Smooth muscle cell (in vitro differentiated cells): Measurements from ENCODE around the gene FGFR2. TPM values are rescaled to one million over a fixed set of nuclear protein-coding genes. Genes with fewer than 3 reads are reported as not detected.

Source experiments
- DNase-seq: peaks from one replicate; lab custom pipeline; 2025; ENCODE audit not compliant: unreplicated experiment; lab: John Stamatoyannopoulos, UW
- H2AFZ ChIP-seq: fragments of 200-600 bp; sonication (generic); 2 replicates; pipeline ENCODE4 v1.6.0; 2016; ENCODE audit warnings: antibody characterized with exemption, low read depth, mild to moderate bottlenecking
- H3F3A ChIP-seq: fragments of 200-600 bp; sonication (generic); 2 replicates; pipeline ENCODE4 v1.6.0; 2017; ENCODE audit warnings: antibody characterized with exemption, low read depth
- H3K27ac ChIP-seq: fragments of 200-600 bp; sonication (generic); 2 replicates; pipeline ENCODE4 v1.5.1; 2016; ENCODE audit warnings: low read depth, mild to moderate bottlenecking
- H3K27me3 ChIP-seq: fragments of 200-600 bp; sonication (generic); 2 replicates; pipeline ENCODE4 v1.6.1; 2016; ENCODE audit warnings: low read depth, mild to moderate bottlenecking
- H3K36me3 ChIP-seq: fragments of 200-600 bp; sonication (generic); 2 replicates; pipeline ENCODE4 v1.5.1; 2016; ENCODE audit warnings: low read depth
- H3K4me1 ChIP-seq: fragments of 200-600 bp; sonication (generic); 2 replicates; pipeline ENCODE4 v1.5.1; 2016; ENCODE audit warnings: low read depth
- H3K4me2 ChIP-seq: fragments of 200-600 bp; sonication (generic); 2 replicates; pipeline ENCODE4 v1.6.0; 2016; ENCODE audit warnings: mild to moderate bottlenecking
- H3K4me3 ChIP-seq: fragments of 200-600 bp; sonication (generic); 2 replicates; pipeline ENCODE4 v1.5.1; 2016; ENCODE audit warnings: mild to moderate bottlenecking
- H3K79me2 ChIP-seq: fragments of 200-600 bp; sonication (generic); 2 replicates; pipeline ENCODE4 v1.6.0; 2016; ENCODE audit warnings: low read depth, mild to moderate bottlenecking
- H3K9ac ChIP-seq: fragments of 200-600 bp; sonication (generic); 2 replicates; pipeline ENCODE4 v1.6.0; 2016; ENCODE audit warnings: low read depth
- H3K9me3 ChIP-seq: fragments of 200-600 bp; sonication (generic); replicated peaks from 2 replicates; pipeline ENCODE4 v1.5.1; 2016; ENCODE audit warnings: low read depth
- H4K20me1 ChIP-seq: fragments of 200-600 bp; sonication (generic); 2 replicates; pipeline ENCODE4 v1.6.0; 2016; ENCODE audit warnings: low read depth
- WGBS: methylation state at CpG from one replicate; pipeline ENCODE4 v1.1.7; 2016; ENCODE audit warnings: low lambda C conversion rate; 5-methylcytosine and 5-hydroxymethylcytosine counted together
- polyA plus RNA-seq: library from polyadenylated mRNA; unstranded; fragments of >200 nt; fragmentation: Nextera tagmentation; extraction: Ambion mirVana; gene quantifications from 2 replicates; pipeline ENCODE4 v1.2.1, GENCODE V29; 2016
- total RNA-seq: library from RNA; depleted of rRNA; stranded (reverse); fragments of >200 nt; gene quantifications from 2 replicates; pipeline ENCODE4 v1.2.3, GENCODE V29; 2014
- TF ChIP-seq, protein P1 (sequence below): fragments of 200-600 bp; sonication (generic); IDR thresholded peaks from 2 replicates; pipeline ENCODE4 v1.5.1; 2017; ENCODE audit warnings: borderline replicate concordance, mild to moderate bottlenecking, antibody characterized with exemption; ENCODE audit not compliant: insufficient read depth, poor library complexity, severe bottlenecking

The FGFR2 gene
- total and polyA plus RNA-seq, 2 experiments from 2014 or later, result 85.9 to 103 TPM

DNA sequence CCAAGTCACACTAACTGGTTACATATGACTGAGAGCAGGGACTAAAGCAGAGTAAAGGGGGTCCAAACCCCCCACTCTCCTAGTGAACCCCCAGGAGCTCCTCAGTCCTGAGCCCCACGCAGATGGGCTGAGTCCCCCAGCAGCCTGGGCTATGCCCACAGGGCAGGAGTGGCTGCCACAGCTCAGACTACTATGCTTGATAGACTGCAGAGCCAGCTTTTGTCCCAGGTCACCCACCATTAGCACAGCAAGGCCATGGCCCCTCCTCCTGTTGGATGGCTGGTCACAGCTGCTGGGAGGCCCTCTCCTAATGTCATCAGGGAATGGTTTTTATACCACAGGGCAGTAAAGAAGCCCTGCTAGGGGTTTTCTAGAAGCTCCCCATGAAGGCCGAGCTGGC lies 46.3 kb upstream of the FGFR2 start:
- Histone ChIP-seq H3K4me1 (no peaks in the 10 kb centered on the region), H3K79me2 (no peaks in the 10 kb centered on the region), H3K4me2 (no peak overlapping the region), H3F3A (no peaks in the 10 kb centered on the region), H3K4me3 (no peak overlapping the region), H3K9ac (no peak overlapping the region), H4K20me1 (no peaks in the 10 kb centered on the region), H3K9me3 (no peaks in the 10 kb centered on the region), H3K27ac (no peak overlapping the region), H3K36me3 (no peaks in the 10 kb centered on the region), H3K27me3 (no peaks in the 10 kb centered on the region), H2AFZ (no peak overlapping the region)
- 80% methylated on average over 2 of the region's 2 CpGs for WGBS
- TF ChIP-seq, protein P1, sequence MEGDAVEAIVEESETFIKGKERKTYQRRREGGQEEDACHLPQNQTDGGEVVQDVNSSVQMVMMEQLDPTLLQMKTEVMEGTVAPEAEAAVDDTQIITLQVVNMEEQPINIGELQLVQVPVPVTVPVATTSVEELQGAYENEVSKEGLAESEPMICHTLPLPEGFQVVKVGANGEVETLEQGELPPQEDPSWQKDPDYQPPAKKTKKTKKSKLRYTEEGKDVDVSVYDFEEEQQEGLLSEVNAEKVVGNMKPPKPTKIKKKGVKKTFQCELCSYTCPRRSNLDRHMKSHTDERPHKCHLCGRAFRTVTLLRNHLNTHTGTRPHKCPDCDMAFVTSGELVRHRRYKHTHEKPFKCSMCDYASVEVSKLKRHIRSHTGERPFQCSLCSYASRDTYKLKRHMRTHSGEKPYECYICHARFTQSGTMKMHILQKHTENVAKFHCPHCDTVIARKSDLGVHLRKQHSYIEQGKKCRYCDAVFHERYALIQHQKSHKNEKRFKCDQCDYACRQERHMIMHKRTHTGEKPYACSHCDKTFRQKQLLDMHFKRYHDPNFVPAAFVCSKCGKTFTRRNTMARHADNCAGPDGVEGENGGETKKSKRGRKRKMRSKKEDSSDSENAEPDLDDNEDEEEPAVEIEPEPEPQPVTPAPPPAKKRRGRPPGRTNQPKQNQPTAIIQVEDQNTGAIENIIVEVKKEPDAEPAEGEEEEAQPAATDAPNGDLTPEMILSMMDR, result no peak
- DNase-seq, result no peak

DNA sequence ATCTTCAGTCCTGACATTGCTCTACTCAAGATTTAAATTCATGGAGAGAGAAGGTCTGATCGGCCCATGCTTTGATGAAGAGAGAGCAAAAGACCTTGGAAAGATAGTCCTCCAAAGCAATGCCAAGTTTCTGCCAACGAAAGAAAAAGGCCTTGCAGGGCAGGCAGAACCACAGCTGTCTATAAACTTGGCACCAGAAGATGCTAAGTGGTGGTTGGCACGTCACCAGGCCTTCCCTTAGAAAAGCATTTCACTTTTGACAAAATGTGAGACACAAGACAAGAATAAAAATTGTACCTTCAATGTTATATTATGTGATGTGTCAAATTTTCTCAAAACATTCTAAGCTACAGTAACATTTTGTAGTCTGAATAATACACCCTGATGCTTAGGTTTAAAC lies 42.0 kb upstream of the FGFR2 start:
- H3F3A ChIP-seq, result no peaks in the 10 kb centered on the region
- 93% methylated on average over 3 of the region's 3 CpGs for WGBS

DNA sequence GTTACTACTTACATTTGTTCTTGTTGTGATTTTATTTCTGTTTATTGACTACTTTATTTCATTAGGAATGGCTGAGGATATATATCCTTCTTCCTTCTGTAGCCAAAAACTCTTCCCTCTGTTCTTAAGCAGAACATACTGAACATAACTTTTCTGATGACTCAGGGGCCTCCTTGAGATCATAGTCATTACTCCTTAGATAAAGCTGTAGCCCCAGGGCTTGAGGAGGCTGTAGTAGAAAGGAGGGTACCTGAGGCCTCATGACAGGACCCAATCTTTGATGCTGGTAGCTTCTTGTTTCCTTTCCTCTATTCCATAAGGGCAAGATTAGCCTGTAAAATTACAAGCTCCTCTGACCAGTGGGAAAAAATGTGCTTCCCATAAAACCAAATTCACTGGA lies 41.2 kb upstream of the FGFR2 start:
- Histone ChIP-seq H2AFZ (no peak overlapping the region), H3K4me2 (no peak overlapping the region), H4K20me1 (no peaks in the 10 kb centered on the region), H3K4me1 (no peaks in the 10 kb centered on the region), H3K9ac (no peak overlapping the region), H3K9me3 (no peaks in the 10 kb centered on the region), H3K27me3 (no peaks in the 10 kb centered on the region), H3F3A (no peaks in the 10 kb centered on the region), H3K36me3 (no peaks in the 10 kb centered on the region), H3K4me3 (no peak overlapping the region), H3K27ac (no peak overlapping the region), H3K79me2 (no peaks in the 10 kb centered on the region)
- TF ChIP-seq, protein P1, result no peak
- DNase-seq, result no peak

More for the DNA sequence above, 42.0 kb upstream of the FGFR2 start:
- H4K20me1 ChIP-seq, result no peaks in the 10 kb centered on the region
- H2AFZ ChIP-seq, result no peak overlapping the region
- H3K9me3 ChIP-seq, result no peaks in the 10 kb centered on the region
- TF ChIP-seq, protein P1, result no peak
- H3K27me3 ChIP-seq, result no peaks in the 10 kb centered on the region
- no peaks in the 10 kb centered on the region for H3K4me1 ChIP-seq
- no peak overlapping the region for H3K4me2 ChIP-seq
- no peak overlapping the region for H3K9ac ChIP-seq
- no peaks in the 10 kb centered on the region for H3K79me2 ChIP-seq
- no peaks in the 10 kb centered on the region for H3K36me3 ChIP-seq
- no peak overlapping the region for H3K27ac ChIP-seq
- no peak for DNase-seq
- H3K4me3 ChIP-seq, result no peak overlapping the region

DNA sequence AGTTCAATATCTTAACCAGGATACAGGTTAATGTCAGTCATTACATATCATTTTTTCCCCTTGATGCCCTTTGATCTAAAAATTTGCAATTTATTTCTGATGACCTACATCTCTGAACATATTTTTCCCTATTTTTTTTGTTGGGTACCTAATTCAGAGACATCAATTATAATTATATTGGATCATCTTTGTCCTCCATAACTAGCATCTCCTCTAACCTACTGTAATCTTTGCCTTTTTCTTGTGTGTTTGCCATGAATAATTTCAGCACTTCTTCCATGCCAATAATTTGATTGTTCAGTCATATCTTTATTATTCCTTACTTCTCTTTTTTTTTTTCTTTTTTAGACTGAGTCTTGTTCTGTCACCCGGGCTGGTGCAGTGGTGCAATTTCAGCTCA lies 39.2 kb upstream of the FGFR2 start:
- TF ChIP-seq, protein P1, result no peak
- Histone ChIP-seq H3F3A (peaks cover 7% of the 10 kb centered on the region), H3K4me3 (no peak overlapping the region), H3K79me2 (no peaks in the 10 kb centered on the region), H3K4me2 (no peak overlapping the region), H3K4me1 (peaks cover 7% of the 10 kb centered on the region), H3K27me3 (no peaks in the 10 kb centered on the region), H3K9me3 (no peaks in the 10 kb centered on the region), H2AFZ (no peak overlapping the region), H4K20me1 (no peaks in the 10 kb centered on the region), H3K9ac (no peak overlapping the region), H3K36me3 (no peaks in the 10 kb centered on the region), H3K27ac (no peak overlapping the region)
- DNase-seq, result no peak
- 85% methylated on average over 1 of the region's 1 CpG for WGBS
